ENCODE data around the gene SMG6.
"Not testable (repeated sequence)": the region's sequence is repeated elsewhere in the genome, so short reads cannot be mapped to it uniquely, and the experiment has no call there.

SMG6 gene

GRCh38 chr17:2303204-2304188, at the start of gene SMG6, which contains the start of gene SRR:
TSS of gene SMG6 (minus strand) at chr17:2303785. CDS start at chr17:2303720, 65 bp downstream.
TSS of gene SRR (plus strand) at chr17:2303950. CDS start at chr17:2315561, 11,611 bp downstream.
- DNase-seq (ENCODE audit: low spot score), result peak; percentile 90

- DNase-seq (ENCODE audit: low spot score), result no peak
Observed at GRCh38 chr17:2351269-2351668, 47.7 kb upstream of the SMG6 start.

- no peak for DNase-seq (ENCODE audit: low spot score)
Observed at GRCh38 chr17:2347805-2348685, 44.5 kb upstream of the SMG6 start.

- DNase-seq (ENCODE audit: low spot score), result no peak
Observed at GRCh38 chr17:2346475-2346874, 42.9 kb upstream of the SMG6 start.

GRCh38 chr17:2344528-2344927, 40.9 kb upstream of the SMG6 start:
- no peak for DNase-seq (ENCODE audit: low spot score)

- DNase-seq (ENCODE audit: low spot score), result no peak
Observed at GRCh38 chr17:2343421-2343820, 39.8 kb upstream of the SMG6 start.

- DNase-seq (ENCODE audit: low spot score), result no peak
Observed at GRCh38 chr17:2338315-2338657, 34.7 kb upstream of the SMG6 start.

GRCh38 chr17:2337544-2338314, 34.1 kb upstream of the SMG6 start:
- DNase-seq (ENCODE audit: low spot score), result no peak

- no peak for DNase-seq (ENCODE audit: low spot score)
Observed at GRCh38 chr17:2336852-2337543, 33.4 kb upstream of the SMG6 start, which contains the start of gene SGSM2. TSS of gene SGSM2 (plus strand) at chr17:2337501. CDS start at chr17:2337689, 188 bp downstream.

- DNase-seq (ENCODE audit: low spot score), result peak; percentile 83
Observed at GRCh38 chr17:2336215-2336851, 32.7 kb upstream of the SMG6 start, which contains the start of gene TSR1. TSS of gene TSR1 (minus strand) at chr17:2336457. CDS start at chr17:2336427, 30 bp downstream.

GRCh38 chr17:2335726-2336214, 32.2 kb upstream of the SMG6 start:
- DNase-seq (ENCODE audit: low spot score), result no peak

GRCh38 chr17:2331303-2331702, 27.7 kb upstream of the SMG6 start:
- DNase-seq (ENCODE audit: low spot score), result no peak

- no peak for DNase-seq (ENCODE audit: low spot score)
Observed at GRCh38 chr17:2323629-2324314, 20.2 kb upstream of the SMG6 start.

GRCh38 chr17:2321399-2321798, 17.8 kb upstream of the SMG6 start:
- DNase-seq (ENCODE audit: low spot score), result no peak

- DNase-seq (ENCODE audit: low spot score), result no peak
Observed at GRCh38 chr17:2319051-2319450, 15.5 kb upstream of the SMG6 start.

- DNase-seq (ENCODE audit: low spot score), result no peak
Observed at GRCh38 chr17:2317796-2318195, 14.2 kb upstream of the SMG6 start.

- DNase-seq (ENCODE audit: low spot score), result not testable (repeated sequence)
Observed at GRCh38 chr17:2316916-2317205, 13.3 kb upstream of the SMG6 start.

GRCh38 chr17:2312736-2313135, 9.2 kb upstream of the SMG6 start:
- no peak for DNase-seq (ENCODE audit: low spot score)

GRCh38 chr17:2309338-2310154, 6.0 kb upstream of the SMG6 start:
- no peak for DNase-seq (ENCODE audit: low spot score)
